NCI-H1930 (cell line): ENCODE data around the gene SCN3A.

Source experiments
- DNase-seq, 2 experiments: peaks; one replicate each; lab custom pipeline; 2025; lab: John Stamatoyannopoulos, UW

The SCN3A gene

DNA sequence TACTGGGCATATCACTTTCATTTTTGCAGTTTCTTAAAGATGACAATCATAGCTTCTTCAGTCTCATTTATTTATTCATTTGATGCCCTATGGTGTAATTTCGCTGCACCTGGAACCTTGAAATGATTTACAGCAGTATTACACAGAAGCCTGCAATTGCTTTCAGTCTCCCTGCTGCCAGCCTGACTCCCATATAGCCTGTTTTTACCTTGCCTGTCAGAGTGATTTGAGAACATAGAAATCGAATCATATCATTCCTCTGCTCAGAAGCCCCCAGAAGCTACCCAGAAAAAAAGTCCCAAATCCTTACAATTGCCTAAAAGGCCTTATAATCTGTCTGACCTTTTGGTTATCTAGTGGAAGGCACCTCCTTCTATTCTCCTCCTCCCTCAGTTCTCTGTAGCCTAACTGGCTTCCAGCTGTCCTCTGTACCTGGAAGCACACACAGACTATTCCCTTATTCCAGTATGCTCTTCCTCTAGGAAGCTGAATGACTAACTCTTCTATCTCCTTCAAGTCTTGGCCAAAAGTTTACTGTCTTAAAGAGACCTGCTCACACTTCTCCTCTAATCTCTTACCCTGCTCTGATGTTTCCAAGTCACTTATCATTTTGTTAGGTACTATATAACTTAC lies 12.6 kb downstream of the SCN3A start:
- DNase-seq = no peak

DNA sequence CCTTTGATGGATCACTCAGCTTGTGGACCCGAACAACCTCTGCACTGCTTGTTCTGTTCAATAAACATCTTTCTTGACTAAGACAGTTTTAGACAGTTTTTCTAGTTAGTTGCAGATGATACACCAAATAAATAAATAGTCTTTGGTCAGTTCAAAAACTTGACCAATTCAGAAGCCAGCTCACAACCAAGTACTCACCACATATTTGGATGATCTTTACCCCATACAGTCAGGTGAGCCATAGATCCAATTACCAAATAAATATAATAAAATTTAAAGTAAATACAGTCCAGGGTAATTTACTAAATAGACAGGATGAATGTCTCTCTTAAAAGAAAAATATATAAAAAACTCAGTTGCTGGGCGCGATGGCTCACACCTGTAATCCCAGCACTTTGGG lies 18.2 kb downstream of the SCN3A start:
- DNase-seq = no peak

DNA sequence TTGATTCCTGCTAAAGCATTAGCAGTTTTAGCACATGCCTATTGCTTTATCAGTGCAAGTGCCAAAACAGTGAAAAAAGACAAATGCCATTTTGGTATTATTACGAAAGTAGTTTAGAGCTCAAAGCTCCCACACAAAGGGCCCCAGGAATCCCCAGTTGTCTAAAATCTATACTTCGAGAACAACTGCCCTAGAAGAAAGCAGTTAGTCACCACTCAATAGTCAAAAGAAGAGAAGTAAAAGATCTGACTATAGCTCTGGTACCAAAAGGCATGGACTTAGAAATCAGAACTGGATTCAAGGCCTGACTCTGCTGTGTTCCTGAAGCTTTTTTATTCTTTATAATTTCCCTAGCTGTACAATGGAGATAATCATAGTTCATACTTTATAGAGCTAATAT lies 21.8 kb downstream of the SCN3A start:
- DNase-seq = no peak

DNA sequence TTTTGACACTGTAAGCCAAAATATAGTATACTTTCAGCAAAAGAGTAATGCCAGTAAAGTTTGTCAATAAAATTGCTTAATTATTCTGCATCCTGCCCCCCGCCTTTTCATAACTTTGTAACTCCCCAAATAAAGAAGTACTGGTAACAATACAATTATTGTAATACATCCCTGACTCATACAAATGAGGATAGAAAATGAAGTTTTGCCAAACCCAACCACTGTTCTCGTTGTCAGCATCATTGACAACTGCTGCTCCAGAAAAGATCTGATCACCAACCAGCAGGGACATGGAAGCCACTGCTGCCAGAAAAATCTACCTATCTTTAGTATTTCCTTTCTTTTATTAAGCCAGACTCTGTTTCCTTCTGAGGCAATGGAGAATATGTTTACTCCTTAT lies 27.1 kb downstream of the SCN3A start:
- no peak for DNase-seq

GRCh38 chr2:165173215-165173614 lies 30.6 kb downstream of the SCN3A start:
- DNase-seq = no peak

GRCh38 chr2:165164201-165164600 lies 39.6 kb downstream of the SCN3A start:
- DNase-seq = no peak

DNA sequence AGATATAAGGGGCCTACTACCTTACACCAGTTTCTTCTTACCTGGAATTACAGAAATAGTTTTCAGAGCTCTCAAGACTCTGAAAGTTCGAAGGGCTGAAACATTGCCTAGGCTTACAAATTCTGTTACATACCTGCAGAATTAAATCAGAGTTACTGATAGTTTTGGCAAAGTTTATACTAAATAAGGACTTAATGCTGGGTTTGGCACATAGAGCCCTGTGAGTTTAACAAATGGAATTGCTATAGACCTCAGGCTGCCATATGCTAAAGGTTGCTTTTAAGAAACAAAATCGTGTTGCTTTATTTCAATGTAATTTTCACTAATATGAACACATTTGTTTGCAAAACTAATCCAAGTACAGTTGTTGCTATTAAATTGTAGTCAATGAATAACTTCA lies 40.1 kb downstream of the SCN3A start:
- DNase-seq = no peak

DNA sequence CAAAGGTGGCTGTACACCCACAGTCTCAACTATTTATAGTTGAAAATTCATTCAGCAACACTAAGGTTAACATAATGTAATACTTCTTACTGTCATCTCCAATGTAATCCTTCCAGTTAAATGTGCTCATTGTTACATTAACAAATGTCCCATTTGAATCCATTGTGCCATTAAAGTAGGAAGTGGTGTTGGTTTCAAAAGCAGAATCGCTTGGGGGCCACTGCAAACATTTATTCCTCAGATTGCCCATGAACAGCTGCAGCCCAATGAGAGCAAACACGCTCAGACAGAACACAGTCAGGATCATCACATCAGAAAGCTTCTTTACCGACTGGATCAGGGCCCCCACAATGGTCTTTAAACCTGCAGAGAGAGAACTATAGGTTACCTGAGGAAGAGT lies 41.4 kb downstream of the SCN3A start:
- peak; percentile 84 to 88 for DNase-seq

DNA sequence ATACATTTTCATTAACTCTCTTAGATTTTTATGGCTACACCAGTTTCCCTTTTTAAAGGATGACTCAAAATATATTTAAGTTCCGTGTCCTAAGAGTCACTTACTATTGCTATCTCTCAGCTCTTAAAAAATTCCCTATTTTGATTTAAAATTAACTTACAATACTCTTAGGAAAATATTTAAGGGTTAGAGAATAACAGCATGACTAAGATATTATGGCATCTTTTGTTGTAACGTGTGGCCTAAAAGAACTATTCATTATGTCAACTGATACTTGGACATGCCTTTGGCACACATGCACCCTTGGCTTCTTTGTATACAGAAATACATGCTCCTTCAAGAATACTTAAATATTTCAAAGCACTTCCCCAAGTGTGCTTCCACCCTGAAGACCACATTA lies 42.3 kb downstream of the SCN3A start:
- no peak for DNase-seq

DNA sequence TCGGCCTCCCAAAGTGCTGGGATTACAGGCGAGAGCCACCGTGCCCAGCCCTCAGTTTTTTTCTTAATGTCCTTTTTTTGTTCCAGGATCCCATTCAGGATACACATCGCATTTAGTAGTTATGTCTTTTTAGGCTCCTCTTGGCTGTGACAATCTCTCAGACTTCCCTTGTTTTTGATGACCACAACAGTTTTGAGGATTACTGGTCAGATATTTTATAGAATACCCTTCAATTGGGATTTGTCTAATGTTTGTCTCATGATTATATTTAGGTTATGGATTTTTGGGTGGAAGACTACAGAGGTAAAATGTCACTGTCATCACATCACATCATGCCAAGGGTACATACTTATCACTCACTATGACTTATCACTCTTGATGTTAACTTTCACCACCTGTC lies 46.7 kb downstream of the SCN3A start:
- DNase-seq = no peak

- DNase-seq = no peak
Observed at GRCh38 chr2:165155152-165155551, 48.7 kb downstream of the SCN3A start.

- no peak for DNase-seq
Observed at GRCh38 chr2:165149439-165149838, 54.4 kb downstream of the SCN3A start.

DNA sequence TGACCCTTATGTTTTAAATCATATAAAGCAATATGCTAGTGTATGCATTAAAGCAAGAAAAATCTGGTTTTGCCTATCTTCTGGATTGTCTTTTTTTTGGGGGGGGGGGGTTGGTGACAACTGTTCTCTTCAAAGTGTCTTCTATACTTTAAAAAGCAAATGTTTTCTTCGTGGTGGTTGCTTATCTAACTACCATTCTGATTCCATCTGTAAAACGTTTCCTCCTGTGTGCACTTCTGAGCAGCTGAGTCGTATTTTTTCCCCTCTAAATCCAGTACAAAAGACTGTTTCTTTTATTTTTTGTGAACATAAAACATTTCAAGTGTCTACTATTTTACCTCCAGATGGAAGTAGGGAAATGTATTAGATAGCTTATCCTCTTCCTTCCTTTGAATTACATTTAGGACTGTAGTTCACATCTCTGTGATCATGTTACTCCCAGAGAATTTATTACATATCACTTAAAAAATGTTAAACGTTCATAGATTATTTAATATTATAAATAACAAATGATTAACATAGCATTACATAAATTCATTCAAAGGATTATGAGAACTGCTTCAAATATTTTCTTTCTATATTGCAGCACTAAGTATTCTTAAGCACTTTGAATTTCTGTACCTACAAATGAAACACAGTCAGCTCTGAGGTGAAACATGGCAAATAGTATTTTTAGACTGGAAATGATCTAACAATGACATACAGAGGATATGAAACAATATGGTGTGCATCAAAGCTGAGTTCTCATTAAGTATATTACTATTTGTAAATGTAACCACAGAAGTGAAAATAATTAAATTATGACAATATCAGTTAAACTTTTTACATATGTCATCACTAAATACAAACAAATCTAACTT lies 56.4 kb downstream of the SCN3A start:
- no peak for DNase-seq

DNA sequence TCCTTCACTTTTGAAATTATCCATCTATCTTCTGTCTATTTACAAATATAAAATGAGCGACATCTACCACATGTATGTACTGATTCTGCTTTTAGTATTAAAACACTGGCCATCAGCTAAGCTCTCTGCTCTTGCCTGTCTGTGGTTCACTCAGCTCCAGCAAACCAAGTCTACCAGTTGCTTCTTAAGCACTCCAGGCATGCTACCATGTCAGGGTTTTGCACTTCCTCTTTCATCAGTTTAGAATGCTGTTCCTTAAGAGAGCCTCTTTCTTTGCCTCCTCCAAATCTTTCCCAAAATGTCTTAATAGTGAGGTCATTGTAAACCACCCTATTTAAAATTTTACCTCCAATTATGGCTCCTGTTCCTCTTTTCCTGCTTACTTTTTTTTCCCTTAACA lies 59.5 kb downstream of the SCN3A start:
- no peak for DNase-seq

DNA sequence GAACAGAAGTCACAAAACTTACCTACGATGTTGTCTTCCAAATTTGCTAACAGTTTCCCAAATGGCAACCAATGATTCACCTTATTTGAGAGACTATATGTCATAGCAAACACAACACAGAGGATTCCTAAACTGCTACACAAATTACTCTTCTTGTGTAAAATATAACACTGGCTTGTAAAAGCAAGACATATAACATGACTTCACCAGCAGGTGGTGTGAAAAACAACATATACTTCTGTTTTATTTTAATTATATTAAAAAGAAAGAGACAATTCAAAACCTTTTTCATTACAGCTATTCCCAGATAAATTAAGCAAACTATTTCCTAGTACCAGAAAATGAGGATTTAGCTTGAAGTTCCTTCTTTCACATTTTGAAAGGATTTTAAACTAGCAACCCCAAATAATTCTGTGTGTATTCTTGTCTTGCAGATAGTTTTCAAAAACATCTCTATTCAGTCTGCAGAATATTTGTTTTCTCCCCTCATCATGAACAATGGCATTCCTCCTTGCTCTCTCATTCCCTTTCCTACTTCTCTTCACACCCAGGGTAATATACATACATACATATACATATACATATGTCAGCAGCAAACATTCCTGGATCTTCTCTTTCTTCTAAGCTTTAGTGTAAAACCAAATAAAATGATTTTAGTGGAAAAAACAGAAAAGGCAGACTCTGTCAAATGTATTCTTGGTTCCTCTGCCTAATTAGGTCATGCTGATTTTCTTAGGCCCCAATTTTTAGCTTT lies 62.1 kb downstream of the SCN3A start:
- DNase-seq = no peak

DNA sequence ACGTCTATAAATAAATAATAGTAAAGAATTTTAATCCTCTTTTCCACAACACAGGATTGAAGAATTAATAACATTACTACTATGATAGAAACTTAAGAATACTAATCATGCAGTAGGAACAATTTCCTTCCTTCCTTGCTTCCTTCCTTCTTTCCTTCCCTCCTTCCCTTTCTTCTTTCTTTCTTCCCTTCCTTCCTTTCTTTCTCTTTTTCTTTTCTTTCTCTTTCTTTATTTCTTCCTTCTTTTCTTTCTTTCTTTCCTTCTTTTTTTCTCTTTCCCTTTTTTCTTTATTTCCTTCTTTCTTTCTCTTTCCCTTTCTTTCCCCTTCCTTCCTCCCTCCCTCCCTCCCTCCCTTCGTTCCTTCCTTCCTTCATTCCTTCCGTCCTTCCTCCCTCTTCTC lies 77.6 kb downstream of the SCN3A start:
- DNase-seq = no peak

- peak in 1 of 2 experiments; percentile 6 for DNase-seq
Observed at GRCh38 chr2:165122521-165122920, 81.3 kb downstream of the SCN3A start.

GRCh38 chr2:165120740-165121467 lies 82.9 kb downstream of the SCN3A start:
- no peak for DNase-seq

- no peak for DNase-seq
Observed at GRCh38 chr2:165115258-165115657, 88.6 kb downstream of the SCN3A start.

DNA sequence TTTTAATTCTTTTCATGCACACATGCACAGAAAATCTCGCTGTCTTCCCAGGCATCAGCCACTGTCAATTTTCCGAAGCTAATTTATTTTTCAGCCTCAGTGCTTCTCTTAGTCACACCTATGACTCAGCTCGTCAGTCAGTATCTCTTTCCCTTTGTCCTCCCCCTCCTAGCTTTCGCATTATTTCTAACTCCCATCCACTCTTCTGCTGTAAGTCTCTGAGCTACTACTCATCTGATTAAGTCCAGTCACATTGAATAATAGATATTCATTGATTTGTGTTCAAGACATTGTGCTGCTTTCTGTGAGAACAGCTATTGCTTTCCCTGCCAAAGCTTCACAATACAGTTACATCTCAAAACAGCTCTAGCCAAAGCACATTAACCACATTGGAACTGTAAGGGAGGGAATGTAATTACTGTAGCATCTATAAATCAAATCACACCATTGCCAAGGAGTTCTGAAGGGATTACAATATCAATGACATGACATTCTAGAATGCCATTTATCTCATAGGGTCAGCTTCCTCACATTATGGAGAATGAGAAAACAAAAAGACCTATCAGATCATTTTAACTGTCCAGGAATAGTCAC lies 89.4 kb downstream of the SCN3A start:
- no peak for DNase-seq

DNA sequence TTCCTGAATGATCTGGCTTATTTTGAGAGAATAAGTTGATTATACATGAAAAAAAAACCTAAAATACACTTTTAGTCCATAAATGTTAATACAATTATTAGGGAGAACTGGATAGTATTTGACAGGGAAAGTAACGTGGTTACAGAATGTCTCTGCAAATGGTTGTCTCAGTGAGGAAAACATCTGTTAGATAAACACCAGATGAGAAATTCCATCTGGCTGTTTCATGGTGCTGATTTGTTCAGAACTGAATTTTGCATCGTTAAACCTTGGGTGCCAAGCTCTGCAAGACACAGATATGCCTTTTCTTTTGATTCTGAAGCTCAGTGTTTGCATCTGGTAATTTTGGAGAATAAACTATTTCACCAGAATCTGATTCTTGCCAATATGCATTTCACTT lies 90.4 kb downstream of the SCN3A start:
- DNase-seq = no peak

GRCh38 chr2:165112789-165113188 lies 91.1 kb downstream of the SCN3A start:
- no peak for DNase-seq
